Measurements from ENCODE around the gene RAPGEF5. TPM values are rescaled to one million over a fixed set of nuclear protein-coding genes. Genes with fewer than 3 reads are reported as not detected.

The RAPGEF5 gene
- total and polyA plus RNA-seq, 10 of the 15 experiments (the other 5 are each of a cell fraction or from before 2014, with no cell fraction given), result 0.38 to 4.0 (median 1.6) TPM; not detected in 1

- intact Hi-C loops (cut with micrococcal nuclease; ENCODE audit: unreplicated experiment), result no loop called here
- 41% methylated on average over 2 of the region's 2 CpGs for WGBS (ENCODE audit: insufficient coverage, insufficient replicate concordance, low lambda C conversion rate, missing lambda C conversion rate)
- no peaks in the 10 kb centered on the region for H3K36me3 ChIP-seq (ENCODE audit: control insufficient read depth in 2 of 2, insufficient read depth in 2 of 2, low read length in 1 of 2)
- no peak overlapping the region for H3K4me2 ChIP-seq (ENCODE audit: control insufficient read depth, insufficient read depth)
- CTCF ChIA-PET, result no interaction called here
- FAIRE-seq, result no peak
- TF ChIP-seq SIN3A (IDR thresholded peaks at IDR 0.05; ENCODE audit: low read depth, low read length) (no peak), TBL1XR1 (IDR thresholded peaks at IDR 0.05; ENCODE audit: low read depth, low read length) (no peak), ATF2 (IDR thresholded peaks at IDR 0.05; ENCODE audit: low read length) (no peak), CTCF (IDR thresholded peaks at IDR 0.05 in 2 of 3, conservative IDR thresholded peaks at IDR 0.05 in 1 of 3; ENCODE audit: control insufficient read depth in 2 of 3, extremely low read depth in 1 of 3, insufficient read depth in 1 of 3, low read depth in 3 of 3, low read length in 3 of 3) (no peak), HDGF (IDR thresholded peaks at IDR 0.05) (no peak), ASH2L (IDR thresholded peaks at IDR 0.05; ENCODE audit: borderline replicate concordance, low read depth) (no peak), LARP7 (IDR thresholded peaks at IDR 0.05) (no peak), SMAD1 (IDR thresholded peaks at IDR 0.05; ENCODE audit: low read depth, partially characterized antibody) (no peak), SUZ12 (IDR thresholded peaks at IDR 0.05; ENCODE audit: unreplicated experiment) (no peak), ZNF687 (IDR thresholded peaks at IDR 0.05) (no peak), HDAC2 (IDR thresholded peaks at IDR 0.05) (no peak), USF2 (IDR thresholded peaks at IDR 0.05; ENCODE audit: borderline replicate concordance, low read depth, low read length) (no peak), ZNF274 (IDR thresholded peaks at IDR 0.05; ENCODE audit: insufficient read depth, insufficient read length) (no peak)
- ATAC-seq, result no peak
- no peak overlapping the region for H2AFZ ChIP-seq (ENCODE audit: control insufficient read depth, low read depth, low read length)
- H4K20me1 ChIP-seq (ENCODE audit: control insufficient read depth, insufficient read depth), result no peaks in the 10 kb centered on the region
- no peaks in the 10 kb centered on the region for H3K27me3 ChIP-seq (replicated peaks in 1 of 2; ENCODE audit: control insufficient read depth in 2 of 2, insufficient read depth in 2 of 2, low read length in 1 of 2)
- BruUV-seq (replicated peaks), result no TSS peak
- in situ Hi-C loops (cut with MboI), result no loop called here
- H3K79me2 ChIP-seq (ENCODE audit: control insufficient read depth, insufficient read depth, low read length), result no peaks in the 10 kb centered on the region
- no peak overlapping the region for H3K27ac ChIP-seq (ENCODE audit: control insufficient read depth, insufficient read depth)
- POLR2A ChIA-PET, result interaction anchor here (0.7 kb wide), 1 partner anchor 65 kb away, joined by 3 read pairs; no protein-coding TSS in a partner anchor
- no peaks in the 10 kb centered on the region for H3K4me1 ChIP-seq (ENCODE audit: control insufficient read depth, insufficient read depth, low read length)
- SMC1A ChIA-PET (ENCODE audit: uncharacterized antibody, unreplicated experiment), result interaction anchor here (0.9 kb wide), 1 partner anchor 170 kb away, joined by 3 read pairs; no protein-coding TSS in a partner anchor
- H3K9me3 ChIP-seq (replicated peaks; ENCODE audit: control insufficient read depth, insufficient read depth, low read length), result no peaks in the 10 kb centered on the region; the same call in 2 of the 3 replicates
- H3K4me3 ChIP-seq, result no peak overlapping the region
- no peak for DNase-seq (ENCODE audit: low read depth, low spot score)
- RAD21 ChIA-PET (ENCODE audit: unreplicated experiment), result no interaction called here
- H3K9ac ChIP-seq (ENCODE audit: control insufficient read depth, insufficient read depth, low read length), result no peak overlapping the region
These were observed 105.7 kb downstream of the RAPGEF5 start for GRCh38 chr7:22251281-22251680.

Data from GM12878 (cell line).